CD8-positive, alpha-beta memory T cell (primary cell): ENCODE results near the gene ZNF420. TPM values are rescaled to one million over a fixed set of nuclear protein-coding genes. Genes with fewer than 3 reads are reported as not detected.
A peak's percentile ranks its signal among the peaks of the same experiment; 100 is the strongest.
"Not testable (repeated sequence)": the region's sequence is repeated elsewhere in the genome, so short reads cannot be mapped to it uniquely, and the experiment has no call there.

Experiments used
- CTCF ChIA-PET: fragments of 350-600 bp; sonication (Branson Sonifier 250); formaldehyde crosslinking; loops from one replicate; lab custom pipeline; 2021; ENCODE audit warnings: antibody characterized with exemption; lab: Charles Lee
- POLR2A ChIA-PET: fragments of 350-600 bp; sonication (Branson Sonifier 250); formaldehyde crosslinking; loops from one replicate; lab custom pipeline; 2021; ENCODE audit warnings: antibody characterized with exemption; lab: Charles Lee
- DNase-seq, 5 donors: peaks; one replicate each; pipeline versions ENCODE4 v3.0.0 to v3.0.0-alpha.2; 2020 to 2022; ENCODE audit warnings: mixed read lengths in 1 of 5
- H3K27ac ChIP-seq: one replicate; pipeline ENCODE4 v1.7.0; 2013; ENCODE audit warnings: low read depth, mild to moderate bottlenecking, low read length, moderate library complexity
- H3K27me3 ChIP-seq: 2 replicates; pipeline ENCODE4 v1.7.0; 2013; ENCODE audit warnings: low read length, mild to moderate bottlenecking; ENCODE audit not compliant: insufficient read depth, poor library complexity, severe bottlenecking
- H3K36me3 ChIP-seq: 2 replicates; pipeline ENCODE4 v1.7.0; 2013; ENCODE audit warnings: mild to moderate bottlenecking, low read length, moderate library complexity; ENCODE audit not compliant: insufficient read depth
- H3K4me1 ChIP-seq: 2 replicates; pipeline ENCODE4 v1.7.0; 2013; ENCODE audit warnings: mild to moderate bottlenecking, low read length, moderate library complexity; ENCODE audit not compliant: insufficient read depth
- H3K4me3 ChIP-seq: 2 replicates; pipeline ENCODE4 v1.7.0; 2013; ENCODE audit warnings: mild to moderate bottlenecking, low read length
- H3K9me3 ChIP-seq: 2 replicates; pipeline ENCODE4 v1.7.0; 2013; ENCODE audit warnings: mild to moderate bottlenecking, low read length
- H3K27ac Mint-ChIP-seq, 8 donors: one replicate each; pipeline ENCODE4 v1.8.0; 2020 to 2021; ENCODE audit warnings: mixed read lengths in 8 of 8, mild to moderate bottlenecking in 6 of 8, inconsistent platforms in 3 of 8, moderate library complexity in 3 of 8
- H3K27me3 Mint-ChIP-seq, 2 donors: one replicate each; pipeline ENCODE4 v1.8.0; 2020 to 2021; ENCODE audit warnings: mixed read lengths in 2 of 2, mild to moderate bottlenecking in 1 of 2, moderate library complexity in 1 of 2
- H3K36me3 Mint-ChIP-seq, 3 donors: one replicate each; pipeline ENCODE4 v1.8.0; 2020 to 2021; ENCODE audit warnings: mixed read lengths in 3 of 3, inconsistent platforms in 1 of 3, mild to moderate bottlenecking in 1 of 3
- H3K4me1 Mint-ChIP-seq, 3 donors: one replicate each; pipeline ENCODE4 v1.8.0; 2020 to 2021; ENCODE audit warnings: mixed read lengths in 3 of 3, inconsistent platforms in 1 of 3, mild to moderate bottlenecking in 1 of 3
- H3K4me3 Mint-ChIP-seq, 7 donors: one replicate each; pipeline ENCODE4 v1.8.0; 2020 to 2021; ENCODE audit warnings: mixed read lengths in 7 of 7, mild to moderate bottlenecking in 6 of 7, moderate library complexity in 4 of 7, inconsistent platforms in 2 of 7
- H3K9me3 Mint-ChIP-seq, 5 donors: one replicate each; pipeline ENCODE4 v1.8.0; 2020 to 2022; ENCODE audit warnings: mixed read lengths in 5 of 5, mild to moderate bottlenecking in 3 of 5, moderate library complexity in 2 of 5, inconsistent platforms in 1 of 5
- polyA plus RNA-seq: library from polyadenylated mRNA; unstranded; fragments of 300-500 nt; fragmentation: Illumina TruSeq; gene quantifications from one replicate; pipeline ENCODE4 v1.2.3, GENCODE V29; 2021
- total RNA-seq, 2 experiments: library from RNA; stranded (reverse); gene quantifications; one replicate each; pipeline ENCODE4 v1.2.3, GENCODE V29; 2021

The ZNF420 gene
- total and polyA plus RNA-seq, 3 experiments from 2014 or later, result 15.6 to 24.7 (median 19.2) TPM

DNA sequence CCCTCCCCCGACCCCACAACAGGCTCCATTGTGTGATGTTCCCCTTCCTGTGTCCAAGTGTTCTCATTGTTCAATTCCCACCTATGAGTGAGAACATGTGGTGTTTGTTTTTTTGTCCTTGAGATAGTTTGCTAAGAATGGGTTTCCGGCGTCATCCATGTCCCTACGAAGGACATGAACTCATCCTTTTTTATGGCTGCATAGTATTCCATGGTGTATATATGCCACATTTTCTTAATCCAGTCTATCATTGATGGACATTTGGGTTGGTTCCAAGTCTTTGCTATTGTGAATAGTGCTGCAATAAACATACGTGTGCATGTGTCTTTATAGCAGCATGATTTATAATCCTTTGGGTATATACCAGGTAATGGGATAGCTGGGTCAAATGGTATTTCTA, 25.9 kb downstream of the ZNF420 start:
- H3K4me3 ChIP-seq, H3K27ac Mint-ChIP-seq, H3K4me1 ChIP-seq, H3K4me1 Mint-ChIP-seq, H3K27me3 Mint-ChIP-seq, POLR2A ChIA-PET, H3K4me3 Mint-ChIP-seq, CTCF ChIA-PET, DNase-seq, H3K27me3 ChIP-seq, H3K27ac ChIP-seq: not testable (repeated sequence)
- Mint-ChIP-seq H3K9me3 (peaks cover 46 to 96% (median 92%) of the 10 kb centered on the region in 5 donors), H3K36me3 (peaks cover 64 to 96% (median 94%) of the 10 kb centered on the region in 3 donors)
- peaks cover 30% of the 10 kb centered on the region for H3K9me3 ChIP-seq
- peaks cover 34% of the 10 kb centered on the region for H3K36me3 ChIP-seq

DNA sequence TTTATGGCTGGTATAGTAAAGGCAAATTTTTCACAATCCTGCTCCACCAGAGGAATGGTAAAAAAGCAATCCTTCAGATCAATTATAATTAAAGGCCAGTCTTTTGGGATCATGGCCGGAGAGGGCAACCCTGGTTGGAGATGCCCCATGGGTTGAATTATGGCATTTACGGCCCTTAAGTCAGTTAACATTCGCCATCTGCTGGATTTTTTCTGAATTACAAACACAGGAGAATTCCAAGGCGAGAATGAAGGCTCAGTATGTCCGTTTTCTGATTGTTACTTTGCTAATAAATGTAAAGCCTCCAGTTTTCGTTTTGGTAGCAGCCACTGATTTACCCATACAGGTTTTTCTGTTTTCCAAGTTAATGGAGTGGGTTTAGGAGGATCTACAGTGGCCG, 33.5 kb downstream of the ZNF420 start:
- H3K27me3 Mint-ChIP-seq, DNase-seq, H3K4me1 Mint-ChIP-seq, H3K4me1 ChIP-seq, CTCF ChIA-PET, H3K27ac ChIP-seq, H3K27ac Mint-ChIP-seq, H3K27me3 ChIP-seq, H3K4me3 Mint-ChIP-seq, H3K4me3 ChIP-seq, POLR2A ChIA-PET: not testable (repeated sequence)
- Histone ChIP-seq H3K36me3 (peaks cover 47% of the 10 kb centered on the region), H3K9me3 (peaks cover 74% of the 10 kb centered on the region)
- Mint-ChIP-seq H3K36me3 (peaks cover 71 to 99% (median 98%) of the 10 kb centered on the region in 3 donors), H3K9me3 (peaks cover 68 to 100% (median 99%) of the 10 kb centered on the region in 5 donors)

DNA sequence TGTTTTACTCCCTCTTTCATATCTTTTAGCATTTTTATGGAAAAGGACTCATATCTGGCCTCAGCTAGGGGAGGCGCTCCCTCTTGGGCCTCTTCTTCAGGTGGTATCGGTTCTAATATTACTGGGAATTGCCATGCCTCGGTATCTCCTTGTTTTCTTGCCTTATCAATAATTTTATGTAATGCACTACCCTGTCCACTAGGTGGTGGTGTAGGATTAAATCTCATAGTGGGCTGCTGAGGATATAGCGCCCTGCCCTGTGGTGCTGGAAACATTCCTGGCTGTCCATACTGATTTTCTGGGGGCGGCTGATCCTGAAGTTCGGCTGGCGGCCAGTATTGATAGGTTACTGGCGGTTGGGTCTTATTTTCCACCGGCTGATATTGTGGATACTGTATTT, 35.8 kb downstream of the ZNF420 start:
- CTCF ChIA-PET, result no interaction called here
- Mint-ChIP-seq H3K36me3 (peaks cover 55 to 80% (median 78%) of the 10 kb centered on the region in 3 donors), H3K27me3 (no peaks in the 10 kb centered on the region), H3K9me3 (peaks cover 55 to 95% (median 87%) of the 10 kb centered on the region in 5 donors), H3K27ac (no peak overlapping the region), H3K4me1 (no peaks in the 10 kb centered on the region), H3K4me3 (no peak overlapping the region)
- no peak for DNase-seq
- no peaks in the 10 kb centered on the region for H3K4me1 ChIP-seq
- POLR2A ChIA-PET, result no interaction called here
- no peak overlapping the region for H3K27ac ChIP-seq
- peak overlapping the region; percentile 31 for H3K4me3 ChIP-seq
- peaks cover 52% of the 10 kb centered on the region for H3K9me3 ChIP-seq
- no peaks in the 10 kb centered on the region for H3K27me3 ChIP-seq
- peaks cover 30% of the 10 kb centered on the region for H3K36me3 ChIP-seq

GRCh38 chr19:37122093-37122492, 43.9 kb downstream of the ZNF420 start:
- H3K4me3 ChIP-seq, H3K4me1 ChIP-seq, H3K36me3 ChIP-seq, H3K4me3 Mint-ChIP-seq, H3K27me3 Mint-ChIP-seq, H3K27ac Mint-ChIP-seq, H3K4me1 Mint-ChIP-seq, DNase-seq, CTCF ChIA-PET, POLR2A ChIA-PET, H3K27ac ChIP-seq, H3K27me3 ChIP-seq: not testable (repeated sequence)
- peaks cover 45% of the 10 kb centered on the region for H3K9me3 ChIP-seq
- H3K36me3 Mint-ChIP-seq, result peaks cover 20 to 44% (median 39%) of the 10 kb centered on the region in 3 donors
- peaks cover 36 to 82% (median 75%) of the 10 kb centered on the region in 5 donors for H3K9me3 Mint-ChIP-seq

- CTCF ChIA-PET, result no interaction called here
- Mint-ChIP-seq H3K4me1 (no peaks in the 10 kb centered on the region), H3K4me3 (no peak overlapping the region), H3K36me3 (peaks cover 23 to 74% (median 74%) of the 10 kb centered on the region in 3 donors), H3K27me3 (no peaks in the 10 kb centered on the region), H3K9me3 (peaks cover 55 to 99% (median 99%) of the 10 kb centered on the region in 5 donors), H3K27ac (no peak overlapping the region)
- DNase-seq, result no peak
- POLR2A ChIA-PET, result no interaction called here
- peaks cover 14% of the 10 kb centered on the region for H3K36me3 ChIP-seq
- no peaks in the 10 kb centered on the region for H3K27me3 ChIP-seq
- H3K9me3 ChIP-seq, result peaks cover 87% of the 10 kb centered on the region
- peak overlapping the region; percentile 6 for H3K4me3 ChIP-seq
- H3K27ac ChIP-seq, result no peak overlapping the region
- H3K4me1 ChIP-seq, result no peaks in the 10 kb centered on the region
Measured at GRCh38 chr19:37127999-37128820, 50.0 kb downstream of the ZNF420 start.

DNA sequence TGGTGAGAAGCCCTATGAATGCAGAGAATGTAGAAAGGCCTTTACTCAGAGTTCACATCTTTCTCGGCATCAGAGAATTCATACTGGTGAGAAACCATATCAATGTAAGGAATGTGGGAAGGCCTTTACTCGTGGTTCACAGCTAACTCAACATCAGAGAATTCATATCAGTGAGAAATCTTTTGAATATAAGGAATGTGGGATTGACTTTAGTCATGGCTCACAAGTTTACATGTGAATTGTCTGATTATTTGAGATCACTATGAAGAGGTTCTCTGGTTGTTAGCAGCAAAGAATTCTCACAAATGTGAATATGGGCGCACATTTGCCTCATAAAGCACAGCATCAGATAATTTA, 50.6 kb downstream of the ZNF420 start:
- ChIA-PET CTCF (no interaction called here), POLR2A (no interaction called here)
- Histone ChIP-seq H3K9me3 (peaks cover 87% of the 10 kb centered on the region), H3K36me3 (peaks cover 14% of the 10 kb centered on the region), H3K27me3 (no peaks in the 10 kb centered on the region), H3K27ac (no peak overlapping the region), H3K4me1 (no peaks in the 10 kb centered on the region), H3K4me3 (peak overlapping the region; percentile 6)
- Mint-ChIP-seq H3K36me3 (peaks cover 23 to 77% (median 75%) of the 10 kb centered on the region in 3 donors), H3K4me3 (no peak overlapping the region), H3K27ac (no peak overlapping the region), H3K9me3 (peaks cover 54 to 100% (median 99%) of the 10 kb centered on the region in 5 donors), H3K27me3 (no peaks in the 10 kb centered on the region), H3K4me1 (no peaks in the 10 kb centered on the region)
- DNase-seq, result no peak

DNA sequence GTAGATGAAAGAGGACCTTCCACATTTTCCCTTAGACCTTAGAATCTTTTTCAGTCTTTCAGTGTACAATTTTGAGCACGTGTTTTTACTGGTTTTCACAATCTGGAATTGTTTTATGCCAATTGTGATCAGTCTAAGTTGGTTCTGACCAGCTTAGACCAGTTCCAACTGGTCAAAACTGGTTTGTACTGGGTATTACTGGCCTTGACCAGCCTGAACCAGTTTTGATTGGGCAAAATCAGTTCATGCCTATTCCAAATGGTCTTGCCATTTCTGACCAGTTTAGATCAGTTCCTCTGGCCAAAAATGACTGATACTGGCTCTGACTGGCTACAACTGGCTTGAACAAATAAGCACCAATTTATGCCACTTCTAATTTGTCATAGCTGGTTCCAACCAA, 57.9 kb downstream of the ZNF420 start:
- ChIA-PET POLR2A (no interaction called here), CTCF (no interaction called here)
- Histone ChIP-seq H3K36me3 (no peaks in the 10 kb centered on the region), H3K9me3 (peaks cover 73% of the 10 kb centered on the region), H3K27ac (no peak overlapping the region), H3K4me1 (no peaks in the 10 kb centered on the region), H3K27me3 (no peaks in the 10 kb centered on the region), H3K4me3 (no peak overlapping the region)
- Mint-ChIP-seq H3K9me3 (peaks cover 48 to 95% (median 86%) of the 10 kb centered on the region in 5 donors), H3K36me3 (peaks cover 0 to 46% (median 26%) of the 10 kb centered on the region in 3 donors), H3K27ac (no peak overlapping the region), H3K4me1 (no peaks in the 10 kb centered on the region), H3K27me3 (no peaks in the 10 kb centered on the region), H3K4me3 (no peak overlapping the region)
- DNase-seq, result no peak

GRCh38 chr19:37148214-37148613, 70.0 kb downstream of the ZNF420 start:
- no peaks in the 10 kb centered on the region for H3K4me1 ChIP-seq
- peaks cover 46% of the 10 kb centered on the region for H3K9me3 ChIP-seq
- no peak overlapping the region for H3K27ac Mint-ChIP-seq
- H3K9me3 Mint-ChIP-seq, result peaks cover 45 to 94% (median 81%) of the 10 kb centered on the region in 5 donors
- no peaks in the 10 kb centered on the region for H3K4me1 Mint-ChIP-seq
- H3K27me3 Mint-ChIP-seq, result no peaks in the 10 kb centered on the region
- no peak for DNase-seq
- POLR2A ChIA-PET, result no interaction called here
- no peak overlapping the region for H3K4me3 Mint-ChIP-seq
- peaks cover 22 to 66% (median 65%) of the 10 kb centered on the region in 3 donors for H3K36me3 Mint-ChIP-seq
- no peak overlapping the region for H3K27ac ChIP-seq
- H3K4me3 ChIP-seq, result no peak overlapping the region
- peaks cover 6% of the 10 kb centered on the region for H3K36me3 ChIP-seq
- CTCF ChIA-PET, result no interaction called here
- H3K27me3 ChIP-seq, result no peaks in the 10 kb centered on the region
